Measurements from ENCODE around the gene USP3. TPM values are rescaled to one million over a fixed set of nuclear protein-coding genes. Genes with fewer than 3 reads are reported as not detected.

Gene USP3
- total and polyA plus RNA-seq, 2 of the 13 experiments (the other 11 are each of a cell fraction or from before 2014, with no cell fraction given): 14.3 to 61.2 TPM

DNA sequence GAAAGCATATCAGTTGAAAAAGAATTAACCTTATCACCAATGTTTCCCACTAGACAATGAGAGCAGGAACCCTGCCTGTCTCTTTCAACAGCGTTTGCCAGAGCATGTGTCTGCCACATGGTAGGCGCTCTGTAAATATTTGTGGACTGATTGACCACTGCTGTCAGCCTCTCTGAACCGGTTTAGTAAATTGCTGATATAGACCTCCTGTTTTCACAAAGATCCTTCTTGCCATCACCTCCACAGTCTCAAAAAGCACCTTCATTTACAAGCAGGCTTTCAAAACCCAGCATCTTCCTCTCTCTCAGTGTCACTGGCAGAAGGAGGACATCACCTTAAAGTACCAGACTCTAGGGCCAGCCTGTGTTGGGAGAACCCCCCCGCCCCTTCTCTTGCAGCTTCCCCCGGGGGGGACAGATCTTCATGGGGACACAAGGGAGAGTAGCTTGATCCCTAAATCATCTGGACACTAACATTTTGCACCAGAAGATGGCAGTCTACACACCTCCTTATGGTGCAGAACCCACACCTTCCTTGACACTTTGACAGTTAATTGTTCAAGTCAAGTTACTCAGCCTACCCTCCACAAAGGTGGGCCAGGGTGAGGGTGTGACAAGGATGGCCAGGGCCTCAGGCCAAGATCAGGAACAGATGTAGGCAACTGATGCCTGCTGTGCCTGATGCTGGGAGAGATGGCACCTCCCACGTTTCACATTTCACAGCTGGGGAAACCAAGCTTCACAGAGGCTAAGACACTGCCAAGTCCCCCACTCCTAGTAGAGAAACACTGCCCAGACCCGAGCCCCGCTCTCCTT is 37.8 kb upstream of the USP3 start:
- POLR2A ChIA-PET: interaction anchor here (1.3 to 1.8 kb wide), 3 partner anchors 37 to 133 kb away, joined by 4 to 10 read pairs (median 5); partner anchors contain the start of genes FBXL22 and USP3
- peak overlapping the region; percentile 78 for H3K4me2 ChIP-seq (ENCODE audit: low read depth, low read length)
- intact Hi-C loops (cut with micrococcal nuclease; ENCODE audit: unreplicated experiment): loop anchor here (5.0 kb wide), 1 partner anchor 131 kb away; the partner anchor contains the start of gene FBXL22
- TF ChIP-seq, protein P1, sequence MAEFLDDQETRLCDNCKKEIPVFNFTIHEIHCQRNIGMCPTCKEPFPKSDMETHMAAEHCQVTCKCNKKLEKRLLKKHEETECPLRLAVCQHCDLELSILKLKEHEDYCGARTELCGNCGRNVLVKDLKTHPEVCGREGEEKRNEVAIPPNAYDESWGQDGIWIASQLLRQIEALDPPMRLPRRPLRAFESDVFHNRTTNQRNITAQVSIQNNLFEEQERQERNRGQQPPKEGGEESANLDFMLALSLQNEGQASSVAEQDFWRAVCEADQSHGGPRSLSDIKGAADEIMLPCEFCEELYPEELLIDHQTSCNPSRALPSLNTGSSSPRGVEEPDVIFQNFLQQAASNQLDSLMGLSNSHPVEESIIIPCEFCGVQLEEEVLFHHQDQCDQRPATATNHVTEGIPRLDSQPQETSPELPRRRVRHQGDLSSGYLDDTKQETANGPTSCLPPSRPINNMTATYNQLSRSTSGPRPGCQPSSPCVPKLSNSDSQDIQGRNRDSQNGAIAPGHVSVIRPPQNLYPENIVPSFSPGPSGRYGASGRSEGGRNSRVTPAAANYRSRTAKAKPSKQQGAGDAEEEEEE (CRISPR knock-in tag; IDR thresholded peaks at IDR 0.05; ENCODE audit: borderline replicate concordance): no peak
- TF ChIP-seq SP140L (CRISPR knock-in tag; IDR thresholded peaks at IDR 0.05; ENCODE audit: borderline replicate concordance): no peak; the same call in 1 of the 2 replicates
- TF ChIP-seq KDM2A (CRISPR knock-in tag; IDR thresholded peaks at IDR 0.05; ENCODE audit: borderline replicate concordance, low read depth): no peak
- TF ChIP-seq YY1 (IDR thresholded peaks at IDR 0.05; ENCODE audit: insufficient read depth, insufficient replicate concordance, low read depth, low read length): no peak
- TF ChIP-seq, protein P2, sequence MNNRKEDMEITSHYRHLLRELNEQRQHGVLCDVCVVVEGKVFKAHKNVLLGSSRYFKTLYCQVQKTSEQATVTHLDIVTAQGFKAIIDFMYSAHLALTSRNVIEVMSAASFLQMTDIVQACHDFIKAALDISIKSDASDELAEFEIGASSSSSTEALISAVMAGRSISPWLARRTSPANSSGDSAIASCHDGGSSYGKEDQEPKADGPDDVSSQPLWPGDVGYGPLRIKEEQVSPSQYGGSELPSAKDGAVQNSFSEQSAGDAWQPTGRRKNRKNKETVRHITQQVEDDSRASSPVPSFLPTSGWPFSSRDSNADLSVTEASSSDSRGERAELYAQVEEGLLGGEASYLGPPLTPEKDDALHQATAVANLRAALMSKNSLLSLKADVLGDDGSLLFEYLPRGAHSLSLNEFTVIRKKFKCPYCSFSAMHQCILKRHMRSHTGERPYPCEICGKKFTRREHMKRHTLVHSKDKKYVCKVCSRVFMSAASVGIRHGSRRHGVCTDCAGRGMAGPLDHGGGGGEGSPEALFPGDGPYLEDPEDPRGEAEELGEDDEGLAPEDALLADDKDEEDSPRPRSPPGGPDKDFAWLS (CRISPR knock-in tag; IDR thresholded peaks at IDR 0.05; ENCODE audit: borderline replicate concordance): no peak
- TF ChIP-seq, protein P3, sequence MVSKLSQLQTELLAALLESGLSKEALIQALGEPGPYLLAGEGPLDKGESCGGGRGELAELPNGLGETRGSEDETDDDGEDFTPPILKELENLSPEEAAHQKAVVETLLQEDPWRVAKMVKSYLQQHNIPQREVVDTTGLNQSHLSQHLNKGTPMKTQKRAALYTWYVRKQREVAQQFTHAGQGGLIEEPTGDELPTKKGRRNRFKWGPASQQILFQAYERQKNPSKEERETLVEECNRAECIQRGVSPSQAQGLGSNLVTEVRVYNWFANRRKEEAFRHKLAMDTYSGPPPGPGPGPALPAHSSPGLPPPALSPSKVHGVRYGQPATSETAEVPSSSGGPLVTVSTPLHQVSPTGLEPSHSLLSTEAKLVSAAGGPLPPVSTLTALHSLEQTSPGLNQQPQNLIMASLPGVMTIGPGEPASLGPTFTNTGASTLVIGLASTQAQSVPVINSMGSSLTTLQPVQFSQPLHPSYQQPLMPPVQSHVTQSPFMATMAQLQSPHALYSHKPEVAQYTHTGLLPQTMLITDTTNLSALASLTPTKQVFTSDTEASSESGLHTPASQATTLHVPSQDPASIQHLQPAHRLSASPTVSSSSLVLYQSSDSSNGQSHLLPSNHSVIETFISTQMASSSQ (IDR thresholded peaks at IDR 0.05; ENCODE audit: low read depth): no peak
- TF ChIP-seq, protein P3 (CRISPR knock-in tag; IDR thresholded peaks at IDR 0.05; ENCODE audit: borderline replicate concordance): no peak
- TF ChIP-seq PAX8 (CRISPR knock-in tag; IDR thresholded peaks at IDR 0.05; ENCODE audit: borderline replicate concordance): no peak

More for the DNA sequence above, 37.8 kb upstream of the USP3 start:
- Histone ChIP-seq H3K36me3 (replicated peaks in 1 of 2; ENCODE audit: control insufficient read depth in 1 of 2, insufficient read depth in 2 of 2, low read length in 2 of 2) (no peaks in the 10 kb centered on the region), H3K9me3 (ENCODE audit: low read length) (no peaks in the 10 kb centered on the region), H3K27me3 (ENCODE audit: control insufficient read depth in 1 of 2, insufficient read depth in 2 of 2, low read length in 2 of 2) (no peaks in the 10 kb centered on the region), H2AFZ (ENCODE audit: low read length) (no peak overlapping the region), H3K9ac (ENCODE audit: insufficient read depth, low read depth, low read length) (peak overlapping the region; percentile 44; the same call in 1 of the 2 replicates), H3K4me1 (ENCODE audit: insufficient read depth, low read length) (peaks cover 70% of the 10 kb centered on the region), H3K27ac (ENCODE audit: extremely low read length, insufficient read depth, low read length) (peak overlapping the region; percentile 33), H3K79me2 (ENCODE audit: insufficient read depth, low read length) (no peaks in the 10 kb centered on the region), H4K20me1 (ENCODE audit: insufficient read depth, low read length) (no peaks in the 10 kb centered on the region), H3K4me3 (replicated peaks in 1 of 3; ENCODE audit: insufficient read depth in 1 of 3, low read depth in 2 of 3, low read length in 3 of 3) (peak overlapping the region in 1 of 3 experiments; percentile 44; a peak in 2 of 6 replicates)
- FAIRE-seq (peak; percentile 71), DNase-seq (ENCODE audit: low spot score) (peak; percentile 66), ATAC-seq (peak; percentile 87)
- CTCF ChIA-PET (ENCODE audit: low intra/inter-chr PET ratio, low total read pairs): interaction anchor here (1.1 to 1.2 kb wide), 2 partner anchors 21 to 133 kb away, joined by 4 to 7 read pairs; no protein-coding TSS in a partner anchor
- in situ Hi-C loops (cut with HindIII; ENCODE audit: extremely low pct_ligation_motif_present, low pct_unique_long_range_greater_than_20kb): loop anchor here (5.0 kb wide), 2 partner anchors 36 to 126 kb away; partner anchors contain the start of gene USP3
- BruUV-seq (replicated peaks): no TSS peak
- 2% methylated on average over 5 of the region's 8 CpGs for WGBS (ENCODE audit: low lambda C conversion rate)

All from HepG2 (cell line).